Nephron progenitor cell (in vitro differentiated cells): ENCODE measurements around the gene RASD1.

Experiments used
- DNase-seq: peaks from one replicate; pipeline ENCODE4 v3.0.0; 2021
- H3K27ac Mint-ChIP-seq: 2 replicates; pipeline ENCODE4 v1.8.0; 2021; ENCODE audit warnings: mild to moderate bottlenecking, moderate library complexity, mixed read lengths
- H3K27me3 Mint-ChIP-seq: 2 replicates; pipeline ENCODE4 v1.8.0; 2021; ENCODE audit warnings: mild to moderate bottlenecking, low read depth, mixed read lengths; ENCODE audit not compliant: poor library complexity
- H3K36me3 Mint-ChIP-seq: 2 replicates; pipeline ENCODE4 v1.8.0; 2021; ENCODE audit warnings: low read depth, mixed read lengths
- H3K4me1 Mint-ChIP-seq: 2 replicates; pipeline ENCODE4 v1.8.0; 2021; ENCODE audit warnings: mixed read lengths
- H3K4me3 Mint-ChIP-seq: 2 replicates; pipeline ENCODE4 v1.8.0; 2021; ENCODE audit warnings: mild to moderate bottlenecking, moderate library complexity, mixed read lengths
- H3K9me3 Mint-ChIP-seq: 2 replicates; pipeline ENCODE4 v1.8.0; 2021; ENCODE audit warnings: mild to moderate bottlenecking, moderate library complexity, mixed read lengths
- TF ChIP-seq, protein P1 (sequence below): fragments of 200-600 bp; sonication (generic); IDR thresholded peaks from 2 replicates; pipeline ENCODE4 v1.5.0; 2021; ENCODE audit warnings: antibody characterized with exemption

RASD1 gene

DNA sequence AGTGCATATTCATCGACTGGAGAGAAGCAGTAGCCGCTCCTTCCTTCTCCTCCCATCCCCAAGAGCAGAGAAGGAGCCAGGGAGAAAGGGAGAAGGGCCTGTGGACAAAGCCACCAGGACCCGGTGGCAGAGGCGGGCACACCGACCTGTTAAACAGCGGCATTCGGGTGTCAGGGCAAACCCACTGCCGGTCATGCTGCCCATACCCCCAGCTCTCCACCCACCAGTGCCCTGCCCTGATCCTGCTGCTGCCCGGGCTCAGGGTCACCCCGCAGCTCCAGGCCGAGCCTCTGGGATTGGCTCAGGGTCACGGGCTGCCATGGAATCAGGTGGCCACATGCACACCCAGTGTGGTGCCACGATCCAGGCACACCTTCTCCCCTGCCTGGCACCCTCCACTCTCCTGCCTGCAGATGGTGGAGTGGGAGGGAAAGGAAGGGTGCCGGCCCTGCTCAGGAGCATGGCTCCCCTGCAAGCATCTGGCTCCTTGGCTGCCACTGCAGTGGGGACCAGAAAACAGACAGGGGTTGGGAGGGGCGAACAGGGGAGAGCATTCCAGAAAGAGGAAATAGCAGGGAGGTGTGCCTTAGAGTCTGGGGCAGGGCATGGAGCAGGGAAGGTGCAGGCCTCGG, 18.3 kb upstream of the RASD1 start:
- H3K27me3 Mint-ChIP-seq, result no peaks in the 10 kb centered on the region
- DNase-seq, result no peak
- H3K9me3 Mint-ChIP-seq, result no peaks in the 10 kb centered on the region
- H3K27ac Mint-ChIP-seq, result no peak overlapping the region
- H3K36me3 Mint-ChIP-seq, result no peaks in the 10 kb centered on the region
- H3K4me1 Mint-ChIP-seq, result peaks cover 60% of the 10 kb centered on the region
- no peak overlapping the region for H3K4me3 Mint-ChIP-seq
- TF ChIP-seq, protein P1, sequence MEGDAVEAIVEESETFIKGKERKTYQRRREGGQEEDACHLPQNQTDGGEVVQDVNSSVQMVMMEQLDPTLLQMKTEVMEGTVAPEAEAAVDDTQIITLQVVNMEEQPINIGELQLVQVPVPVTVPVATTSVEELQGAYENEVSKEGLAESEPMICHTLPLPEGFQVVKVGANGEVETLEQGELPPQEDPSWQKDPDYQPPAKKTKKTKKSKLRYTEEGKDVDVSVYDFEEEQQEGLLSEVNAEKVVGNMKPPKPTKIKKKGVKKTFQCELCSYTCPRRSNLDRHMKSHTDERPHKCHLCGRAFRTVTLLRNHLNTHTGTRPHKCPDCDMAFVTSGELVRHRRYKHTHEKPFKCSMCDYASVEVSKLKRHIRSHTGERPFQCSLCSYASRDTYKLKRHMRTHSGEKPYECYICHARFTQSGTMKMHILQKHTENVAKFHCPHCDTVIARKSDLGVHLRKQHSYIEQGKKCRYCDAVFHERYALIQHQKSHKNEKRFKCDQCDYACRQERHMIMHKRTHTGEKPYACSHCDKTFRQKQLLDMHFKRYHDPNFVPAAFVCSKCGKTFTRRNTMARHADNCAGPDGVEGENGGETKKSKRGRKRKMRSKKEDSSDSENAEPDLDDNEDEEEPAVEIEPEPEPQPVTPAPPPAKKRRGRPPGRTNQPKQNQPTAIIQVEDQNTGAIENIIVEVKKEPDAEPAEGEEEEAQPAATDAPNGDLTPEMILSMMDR, result no peak

DNA sequence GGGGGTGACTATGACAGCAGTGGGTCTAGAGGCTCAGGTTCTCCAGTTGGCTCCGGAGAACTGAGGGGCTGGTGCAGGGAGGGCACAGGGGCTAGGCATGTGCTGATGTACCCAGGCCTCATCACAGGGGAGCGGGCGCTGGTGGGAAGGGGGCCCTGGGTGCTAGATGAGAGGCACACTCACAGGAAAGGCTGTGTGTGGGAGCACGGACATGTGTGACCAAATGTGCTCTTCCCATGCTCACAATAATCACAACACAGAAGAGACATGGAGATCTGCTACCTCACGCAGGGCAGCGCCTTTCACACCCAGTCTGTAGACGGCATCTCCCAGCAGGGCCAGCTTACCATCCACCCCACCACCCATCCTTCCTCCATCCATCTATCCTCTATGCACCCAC, 17.4 kb upstream of the RASD1 start:
- TF ChIP-seq, protein P1, result no peak
- Mint-ChIP-seq H3K4me1 (peaks cover 58% of the 10 kb centered on the region), H3K9me3 (no peaks in the 10 kb centered on the region), H3K36me3 (no peaks in the 10 kb centered on the region), H3K27ac (no peak overlapping the region), H3K27me3 (no peaks in the 10 kb centered on the region), H3K4me3 (no peak overlapping the region)
- no peak for DNase-seq

- TF ChIP-seq, protein P1, result no peak
- no peaks in the 10 kb centered on the region for H3K27me3 Mint-ChIP-seq
- H3K36me3 Mint-ChIP-seq, result no peaks in the 10 kb centered on the region
- no peak overlapping the region for H3K4me3 Mint-ChIP-seq
- no peak for DNase-seq
- no peak overlapping the region for H3K27ac Mint-ChIP-seq
- H3K4me1 Mint-ChIP-seq, result peaks cover 50% of the 10 kb centered on the region
- no peaks in the 10 kb centered on the region for H3K9me3 Mint-ChIP-seq
These were observed 16.7 kb upstream of the RASD1 start for GRCh38 chr17:17512866-17513265.

DNA sequence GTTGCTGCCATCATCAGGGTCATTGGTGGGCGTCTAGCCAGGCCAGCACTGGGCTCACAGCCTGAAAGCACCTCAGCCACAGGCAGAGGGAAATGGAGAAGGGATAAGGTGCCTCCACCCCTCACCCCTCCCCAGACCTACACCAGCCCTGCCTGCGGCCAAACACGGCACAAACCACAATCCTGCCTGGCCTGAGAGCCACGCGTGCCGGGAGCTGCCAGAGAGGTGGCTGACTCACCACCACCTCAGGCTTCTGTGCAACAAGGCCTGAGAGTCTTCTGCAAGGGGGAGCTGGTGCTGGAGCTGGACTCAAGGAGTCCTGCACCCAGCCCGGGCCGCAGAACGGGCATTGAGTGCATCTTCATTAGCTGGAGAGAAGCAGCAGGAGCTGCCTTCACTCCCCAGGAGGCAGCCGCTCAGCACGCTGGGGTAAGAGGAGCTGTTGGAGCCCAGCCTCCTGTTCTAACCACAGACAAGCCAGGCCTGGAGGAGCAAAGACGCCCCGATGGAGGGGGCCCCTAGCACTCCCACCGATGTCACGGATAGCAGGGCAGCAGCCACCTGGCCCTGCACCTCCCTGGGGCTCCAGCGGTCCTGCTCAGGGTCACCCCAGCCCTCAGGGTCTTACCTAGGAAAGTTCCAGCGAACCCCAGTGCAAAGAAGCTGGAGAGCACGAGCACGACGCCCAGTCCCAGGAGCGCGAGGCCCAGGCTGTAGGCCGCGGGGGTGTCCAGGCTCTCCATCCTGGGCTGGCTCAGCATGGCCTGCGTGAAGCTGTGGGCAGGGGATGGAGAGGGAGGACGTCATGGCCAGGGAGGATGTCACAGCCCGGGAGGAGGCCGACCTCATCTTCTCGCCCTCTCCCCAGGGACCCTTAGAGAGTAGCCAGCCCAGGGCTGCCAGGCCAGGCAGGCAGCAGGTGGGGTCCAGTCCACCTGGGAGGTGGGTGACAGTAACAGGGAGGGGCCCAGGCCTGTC, 16.0 kb upstream of the RASD1 start:
- no peaks in the 10 kb centered on the region for H3K27me3 Mint-ChIP-seq
- H3K4me3 Mint-ChIP-seq, result no peak overlapping the region
- H3K9me3 Mint-ChIP-seq, result no peaks in the 10 kb centered on the region
- H3K36me3 Mint-ChIP-seq, result no peaks in the 10 kb centered on the region
- DNase-seq, result no peak
- no peak overlapping the region for H3K27ac Mint-ChIP-seq
- peaks cover 43% of the 10 kb centered on the region for H3K4me1 Mint-ChIP-seq
- TF ChIP-seq, protein P1, result no peak

- TF ChIP-seq, protein P1, result no peak
- DNase-seq, result no peak
These were observed 15.1 kb upstream of the RASD1 start for GRCh38 chr17:17511293-17511741.

More at GRCh38 chr17:17511293-17511741, 15.1 kb upstream of the RASD1 start:
- Mint-ChIP-seq H3K4me1 (peaks cover 35% of the 10 kb centered on the region), H3K27ac (no peak overlapping the region), H3K4me3 (no peak overlapping the region), H3K36me3 (no peaks in the 10 kb centered on the region), H3K9me3 (no peaks in the 10 kb centered on the region), H3K27me3 (no peaks in the 10 kb centered on the region)
